Measurements from ENCODE around the gene FRAS1. TPM values are rescaled to one million over a fixed set of nuclear protein-coding genes. Genes with fewer than 3 reads are reported as not detected.
"Not testable (repeated sequence)": the region's sequence is repeated elsewhere in the genome, so short reads cannot be mapped to it uniquely, and the experiment has no call there.

FRAS1 gene
- total RNA-seq, 2 donors from 2014 or later = not detected

DNA sequence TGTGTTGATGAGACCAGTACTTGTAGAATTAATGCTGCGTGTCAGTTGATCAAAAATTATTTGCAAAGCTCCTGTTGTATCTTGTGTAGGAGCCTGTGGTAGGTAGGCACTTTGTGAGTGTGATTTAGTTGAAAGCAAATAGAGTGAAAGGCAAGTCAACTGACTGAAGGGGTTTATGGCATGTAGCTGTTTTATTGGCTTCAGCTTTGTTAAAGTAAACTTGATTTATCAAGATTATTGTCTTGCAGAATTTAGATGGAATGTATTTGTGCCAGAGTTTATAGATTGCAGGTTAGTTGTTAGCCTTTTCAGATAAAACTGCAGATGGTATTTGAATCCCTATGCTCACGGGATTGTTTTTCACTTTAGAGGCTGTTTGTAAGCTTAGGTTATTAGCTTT, 128.0 kb downstream of the FRAS1 start:
- peaks cover 3% of the 10 kb centered on the region for H3K27me3 Mint-ChIP-seq
- no peak overlapping the region for H3K27ac Mint-ChIP-seq
- H3K4me3 Mint-ChIP-seq = no peak overlapping the region
- no peaks in the 10 kb centered on the region for H3K4me1 Mint-ChIP-seq
- ATAC-seq (replicated peaks) = no peak
- no peaks in the 10 kb centered on the region for H3K9me3 Mint-ChIP-seq
- no peaks in the 10 kb centered on the region for H3K36me3 Mint-ChIP-seq (ENCODE audit: low read depth)

DNA sequence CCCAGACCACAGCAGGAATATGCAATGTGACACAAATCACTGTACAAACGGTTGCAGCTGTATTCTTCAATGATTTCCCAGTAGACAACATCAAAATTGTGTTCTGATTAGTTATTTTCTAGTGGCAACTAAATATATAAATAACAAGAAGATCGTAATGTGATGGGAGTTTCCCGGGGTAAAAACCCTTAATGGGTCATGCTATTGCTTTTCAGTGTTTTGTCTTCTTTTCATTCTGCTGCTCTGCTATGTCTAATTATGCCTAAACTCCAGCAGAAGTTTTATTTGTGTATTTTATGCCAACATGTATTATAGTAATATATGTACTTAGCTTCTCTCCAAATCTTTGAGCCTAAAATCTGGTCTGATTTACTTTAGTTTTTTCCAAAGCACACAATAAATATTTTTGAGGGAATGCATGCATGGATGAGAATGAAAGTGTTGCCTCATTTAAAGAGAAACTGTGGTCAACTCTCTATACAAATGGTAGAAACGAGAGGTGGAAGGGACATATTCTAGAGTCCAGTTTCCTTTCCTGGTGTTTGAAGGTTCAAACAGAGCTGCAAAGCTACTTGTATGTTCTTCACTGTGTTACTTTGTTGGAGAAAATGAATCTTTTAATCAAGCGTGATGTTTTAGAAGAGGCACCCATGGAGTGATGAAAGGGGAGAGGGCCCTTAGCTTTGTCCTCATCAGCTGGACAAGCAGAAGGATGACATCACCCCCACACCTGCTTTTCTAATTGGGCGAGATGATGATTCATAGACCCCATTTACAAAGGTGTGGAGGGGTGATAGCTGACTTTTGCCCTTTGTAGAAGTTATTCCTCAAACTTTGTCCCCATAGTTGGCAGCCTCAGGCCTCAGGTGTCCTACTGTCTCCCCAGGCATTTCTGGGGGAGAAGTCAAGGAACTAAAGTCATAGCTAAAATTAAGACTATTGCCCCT, 129.7 kb downstream of the FRAS1 start:
- H3K36me3 Mint-ChIP-seq (ENCODE audit: low read depth) = no peaks in the 10 kb centered on the region
- no peaks in the 10 kb centered on the region for H3K9me3 Mint-ChIP-seq
- ATAC-seq (replicated peaks) = no peak
- no peak overlapping the region for H3K27ac Mint-ChIP-seq
- peaks cover 3% of the 10 kb centered on the region for H3K27me3 Mint-ChIP-seq
- H3K4me3 Mint-ChIP-seq = no peak overlapping the region
- no peaks in the 10 kb centered on the region for H3K4me1 Mint-ChIP-seq

DNA sequence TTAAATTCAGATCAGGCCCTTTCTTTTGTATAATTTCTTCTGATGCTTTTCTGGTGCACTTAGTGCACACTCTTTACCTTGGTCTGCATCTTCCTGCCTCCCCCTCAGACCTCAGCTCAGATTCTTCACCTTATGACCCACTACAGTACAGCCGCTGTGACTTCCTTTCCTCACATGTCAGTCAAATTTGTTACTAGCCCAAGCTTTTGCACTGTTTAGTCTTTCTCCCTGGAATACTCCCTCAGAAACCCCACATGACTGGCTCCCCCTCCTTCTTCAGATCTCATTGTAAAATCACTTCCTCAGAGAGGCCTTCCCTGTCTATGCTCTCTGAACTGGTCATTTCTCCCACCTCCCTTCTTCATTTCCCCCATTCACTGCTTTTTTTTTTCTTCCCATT, 132.9 kb downstream of the FRAS1 start:
- no peak overlapping the region for H3K27ac Mint-ChIP-seq
- H3K9me3 Mint-ChIP-seq = peaks cover 4% of the 10 kb centered on the region
- no peaks in the 10 kb centered on the region for H3K4me1 Mint-ChIP-seq
- ATAC-seq (replicated peaks) = no peak
- H3K36me3 Mint-ChIP-seq (ENCODE audit: low read depth) = no peaks in the 10 kb centered on the region
- H3K4me3 Mint-ChIP-seq = no peak overlapping the region
- H3K27me3 Mint-ChIP-seq = no peaks in the 10 kb centered on the region

DNA sequence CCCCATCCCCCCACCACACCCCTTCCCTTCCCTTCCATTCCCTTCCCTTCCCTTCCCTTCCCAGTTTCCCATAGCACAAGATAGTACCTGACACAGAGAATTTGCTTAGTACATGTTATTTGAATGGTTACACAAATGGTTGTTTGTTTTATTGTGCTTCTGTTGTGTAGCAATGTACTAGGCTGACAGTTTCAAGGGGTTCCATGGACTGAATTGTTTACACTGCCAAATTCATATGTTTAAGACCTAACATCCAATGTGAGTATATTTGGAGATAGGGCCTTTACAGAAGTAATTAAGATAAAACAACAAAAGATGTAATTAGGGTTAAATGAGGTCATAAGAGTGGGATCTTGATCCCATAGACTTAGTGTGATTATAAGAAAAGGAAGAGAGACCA, 133.5 kb downstream of the FRAS1 start:
- H3K27ac Mint-ChIP-seq = no peak overlapping the region
- no peak for ATAC-seq (replicated peaks)
- no peaks in the 10 kb centered on the region for H3K4me1 Mint-ChIP-seq
- peaks cover 4% of the 10 kb centered on the region for H3K9me3 Mint-ChIP-seq
- H3K27me3 Mint-ChIP-seq = no peaks in the 10 kb centered on the region
- H3K36me3 Mint-ChIP-seq (ENCODE audit: low read depth) = no peaks in the 10 kb centered on the region
- no peak overlapping the region for H3K4me3 Mint-ChIP-seq

- peaks cover 15% of the 10 kb centered on the region for H3K27me3 Mint-ChIP-seq
- no peaks in the 10 kb centered on the region for H3K4me1 Mint-ChIP-seq
- no peak for ATAC-seq (replicated peaks)
- H3K4me3 Mint-ChIP-seq = no peak overlapping the region
- H3K27ac Mint-ChIP-seq = no peak overlapping the region
- peaks cover 7% of the 10 kb centered on the region for H3K9me3 Mint-ChIP-seq
- no peaks in the 10 kb centered on the region for H3K36me3 Mint-ChIP-seq (ENCODE audit: low read depth)
These were observed 140.8 kb downstream of the FRAS1 start for GRCh38 chr4:78197947-78198346.

GRCh38 chr4:78199984-78200383, 142.9 kb downstream of the FRAS1 start:
- no peak overlapping the region for H3K4me3 Mint-ChIP-seq
- no peaks in the 10 kb centered on the region for H3K36me3 Mint-ChIP-seq (ENCODE audit: low read depth)
- no peaks in the 10 kb centered on the region for H3K4me1 Mint-ChIP-seq
- H3K27ac Mint-ChIP-seq = no peak overlapping the region
- no peak for ATAC-seq (replicated peaks)
- peaks cover 3% of the 10 kb centered on the region for H3K9me3 Mint-ChIP-seq
- peaks cover 20% of the 10 kb centered on the region for H3K27me3 Mint-ChIP-seq

DNA sequence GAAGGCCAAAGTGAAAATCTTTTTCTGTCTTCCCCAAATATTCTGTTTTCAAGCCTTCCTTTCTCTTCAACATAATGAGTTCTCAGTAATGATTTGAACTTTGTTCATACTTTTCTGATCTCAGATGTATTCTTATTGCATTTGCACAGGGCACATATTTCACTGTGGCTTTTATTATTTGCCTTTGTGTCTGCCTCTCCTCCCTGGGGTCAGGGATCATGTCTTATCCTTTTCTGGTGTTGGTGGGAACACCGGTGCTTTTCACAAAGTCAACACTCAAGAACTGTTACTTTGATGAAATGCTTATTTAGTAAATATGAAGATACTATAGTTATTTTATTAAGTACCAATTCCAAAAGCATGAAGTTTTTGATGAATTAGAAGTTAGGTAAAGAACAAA, 143.8 kb downstream of the FRAS1 start:
- Mint-ChIP-seq H3K4me3 (no peak overlapping the region), H3K9me3 (peaks cover 3% of the 10 kb centered on the region), H3K4me1 (no peaks in the 10 kb centered on the region), H3K36me3 (ENCODE audit: low read depth) (no peaks in the 10 kb centered on the region), H3K27ac (no peak overlapping the region), H3K27me3 (peaks cover 20% of the 10 kb centered on the region)
- ATAC-seq (replicated peaks) = no peak

DNA sequence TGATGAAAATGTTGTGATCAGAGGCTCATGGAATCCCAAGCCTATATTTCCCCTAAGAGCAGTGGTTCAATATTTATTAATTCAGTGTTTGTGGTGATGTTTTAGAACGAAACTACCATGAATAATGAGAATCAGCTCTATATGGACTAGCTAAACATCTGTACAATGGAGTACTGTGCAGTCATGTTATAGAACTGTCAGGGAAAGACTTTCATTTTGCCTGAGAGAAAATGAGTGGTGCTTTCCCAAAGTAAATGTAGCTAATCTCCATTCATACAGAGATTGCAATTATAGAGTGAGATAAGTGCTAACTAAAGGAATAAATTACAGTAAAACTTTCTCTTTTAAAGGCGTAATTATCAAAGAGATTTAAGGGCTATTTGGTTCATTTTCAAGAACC, 147.1 kb downstream of the FRAS1 start:
- Mint-ChIP-seq H3K27ac (no peak overlapping the region), H3K27me3 (peaks cover 9% of the 10 kb centered on the region), H3K36me3 (ENCODE audit: low read depth) (no peaks in the 10 kb centered on the region), H3K4me1 (no peaks in the 10 kb centered on the region), H3K4me3 (no peak overlapping the region), H3K9me3 (no peaks in the 10 kb centered on the region)
- ATAC-seq (replicated peaks) = no peak

DNA sequence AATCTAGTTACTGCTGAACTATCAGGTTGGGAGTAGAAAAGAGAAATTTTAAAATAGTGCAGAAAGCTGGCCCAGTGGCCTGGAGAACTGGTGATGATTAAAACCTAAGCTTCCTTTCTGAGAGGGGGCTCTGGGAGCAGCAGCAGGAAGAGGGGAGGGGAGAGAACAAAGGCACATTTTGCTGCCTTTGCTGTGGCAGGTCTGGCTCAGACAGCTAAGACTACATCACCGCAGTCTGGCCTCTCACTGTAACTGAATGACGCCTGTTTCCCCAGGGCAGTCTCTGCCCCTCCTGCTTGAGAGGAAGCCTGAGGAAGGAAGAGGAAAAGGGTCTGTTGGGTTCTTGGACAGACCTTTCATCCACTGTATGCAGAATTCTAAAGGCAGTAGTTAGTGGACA, 148.5 kb downstream of the FRAS1 start:
- H3K27me3 Mint-ChIP-seq = peaks cover 14% of the 10 kb centered on the region
- H3K27ac Mint-ChIP-seq = no peak overlapping the region
- no peak for ATAC-seq (replicated peaks)
- H3K4me3 Mint-ChIP-seq = no peak overlapping the region
- H3K9me3 Mint-ChIP-seq = no peaks in the 10 kb centered on the region
- no peaks in the 10 kb centered on the region for H3K4me1 Mint-ChIP-seq
- no peaks in the 10 kb centered on the region for H3K36me3 Mint-ChIP-seq (ENCODE audit: low read depth)

DNA sequence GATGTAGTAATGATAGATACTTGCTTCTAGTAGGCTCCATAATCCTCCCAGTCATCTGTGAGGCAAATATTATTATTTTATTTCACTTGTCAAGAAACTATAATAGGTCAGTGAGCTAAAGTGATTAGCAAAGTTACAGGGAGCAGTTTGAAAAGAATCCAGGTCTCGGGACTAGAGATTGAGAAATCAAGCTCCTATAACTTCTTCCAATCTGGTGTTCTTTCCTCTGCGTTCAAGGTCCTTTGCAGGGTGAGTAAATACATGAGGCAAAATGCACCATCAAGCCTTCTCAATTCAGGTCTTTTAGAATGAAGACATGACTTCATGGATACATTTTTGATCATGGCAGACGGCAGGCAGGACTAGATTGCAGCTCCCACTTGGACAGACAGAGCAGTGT, 150.4 kb downstream of the FRAS1 start:
- H3K36me3 Mint-ChIP-seq (ENCODE audit: low read depth) = no peaks in the 10 kb centered on the region
- H3K27ac Mint-ChIP-seq = no peak overlapping the region
- peaks cover 17% of the 10 kb centered on the region for H3K27me3 Mint-ChIP-seq
- H3K4me3 Mint-ChIP-seq = no peak overlapping the region
- H3K4me1 Mint-ChIP-seq = no peaks in the 10 kb centered on the region
- no peak for ATAC-seq (replicated peaks)
- no peaks in the 10 kb centered on the region for H3K9me3 Mint-ChIP-seq

GRCh38 chr4:78207951-78208350, 150.8 kb downstream of the FRAS1 start:
- Mint-ChIP-seq H3K27ac (no peak overlapping the region), H3K9me3 (no peaks in the 10 kb centered on the region), H3K36me3 (ENCODE audit: low read depth) (no peaks in the 10 kb centered on the region), H3K27me3 (peaks cover 17% of the 10 kb centered on the region), H3K4me3 (no peak overlapping the region), H3K4me1 (no peaks in the 10 kb centered on the region)
- ATAC-seq (replicated peaks) = no peak

DNA sequence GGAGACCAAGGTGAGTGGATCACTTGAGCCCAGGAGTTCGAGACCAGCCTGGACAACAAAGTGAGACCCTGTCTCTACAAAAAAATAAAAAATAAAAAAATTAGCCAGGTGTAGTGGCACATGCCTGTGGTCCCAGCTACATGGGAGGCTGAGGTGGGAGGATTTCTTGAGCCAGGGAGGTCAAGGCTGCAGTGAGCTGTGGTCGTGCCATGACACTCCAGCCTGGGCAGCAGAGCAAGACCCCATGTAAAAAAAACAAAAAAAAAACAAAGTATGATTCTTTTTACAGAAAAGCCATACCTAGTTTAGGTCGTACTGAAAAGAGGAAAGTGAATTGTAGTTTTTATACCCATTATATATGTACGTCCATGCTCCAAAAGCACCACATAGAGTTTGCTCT, 151.8 kb downstream of the FRAS1 start:
- H3K27ac Mint-ChIP-seq; H3K4me1 Mint-ChIP-seq; H3K9me3 Mint-ChIP-seq; ATAC-seq (replicated peaks); H3K4me3 Mint-ChIP-seq; H3K36me3 Mint-ChIP-seq (ENCODE audit: low read depth): not testable (repeated sequence)
- peaks cover 17% of the 10 kb centered on the region for H3K27me3 Mint-ChIP-seq

DNA sequence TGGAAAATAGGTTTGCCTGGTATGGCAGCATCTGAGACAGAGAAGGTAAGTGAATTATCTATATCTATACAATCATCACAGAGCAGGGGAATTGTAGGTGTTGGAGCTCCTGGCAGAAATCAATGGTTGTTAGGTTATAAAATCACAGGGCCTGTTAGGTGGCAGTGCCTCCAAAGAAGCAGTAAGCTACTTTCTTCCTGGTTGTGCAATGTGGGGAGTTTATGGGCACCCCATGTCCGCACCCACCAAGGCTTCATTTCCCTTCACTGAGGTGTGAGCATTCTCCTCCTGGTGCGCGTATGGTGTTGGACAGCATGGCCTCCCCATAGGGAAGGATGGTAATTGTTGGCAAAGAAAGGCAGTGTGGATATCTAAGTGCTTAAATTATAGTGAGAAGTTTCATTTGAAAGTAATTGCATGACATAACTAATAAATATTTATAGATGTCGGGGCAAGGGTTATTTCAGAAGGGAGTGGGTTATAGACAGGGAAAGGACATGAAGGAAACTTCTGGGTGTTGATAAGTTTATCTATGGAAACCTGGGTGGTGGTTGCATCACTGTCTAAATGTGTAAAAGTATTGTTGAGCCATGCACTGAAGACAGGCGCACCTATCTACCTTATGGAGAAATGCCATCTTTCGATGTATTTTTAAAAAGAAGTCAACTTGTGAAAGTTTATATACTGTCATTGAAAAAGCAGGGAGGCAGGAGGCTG, 153.7 kb downstream of the FRAS1 start:
- H3K4me1 Mint-ChIP-seq = no peaks in the 10 kb centered on the region
- no peak overlapping the region for H3K27ac Mint-ChIP-seq
- no peaks in the 10 kb centered on the region for H3K9me3 Mint-ChIP-seq
- H3K4me3 Mint-ChIP-seq = no peak overlapping the region
- no peaks in the 10 kb centered on the region for H3K36me3 Mint-ChIP-seq (ENCODE audit: low read depth)
- ATAC-seq (replicated peaks) = no peak
- peaks cover 13% of the 10 kb centered on the region for H3K27me3 Mint-ChIP-seq

- Mint-ChIP-seq H3K36me3 (ENCODE audit: low read depth) (no peaks in the 10 kb centered on the region), H3K27ac (no peak overlapping the region), H3K9me3 (no peaks in the 10 kb centered on the region), H3K4me3 (no peak overlapping the region), H3K4me1 (no peaks in the 10 kb centered on the region), H3K27me3 (peaks cover 10% of the 10 kb centered on the region)
- ATAC-seq (replicated peaks) = no peak
These were observed 156.1 kb downstream of the FRAS1 start for GRCh38 chr4:78213218-78213617.

- no peaks in the 10 kb centered on the region for H3K4me1 Mint-ChIP-seq
- no peak overlapping the region for H3K4me3 Mint-ChIP-seq
- no peak overlapping the region for H3K27ac Mint-ChIP-seq
- H3K9me3 Mint-ChIP-seq = no peaks in the 10 kb centered on the region
- H3K27me3 Mint-ChIP-seq = peaks cover 8% of the 10 kb centered on the region
- no peaks in the 10 kb centered on the region for H3K36me3 Mint-ChIP-seq (ENCODE audit: low read depth)
- ATAC-seq (replicated peaks) = no peak
These were observed 157.0 kb downstream of the FRAS1 start for GRCh38 chr4:78214078-78214477.

All from activated T-helper 17 cell treated with anti-CD3 and anti-CD28 coated beads, Interleukin-2, amount 50 U/mL, for 72 hours (primary cell).